Head of caudate nucleus (tissue), 42 donors: ENCODE measurements around the gene RAD51AP1.
"Not testable (repeated sequence)": the region's sequence is repeated elsewhere in the genome, so short reads cannot be mapped to it uniquely, and the experiment has no call there.

Experiments
- DNase-seq, 42 donors: peaks; one replicate each; pipeline versions ENCODE4 v3.0.0 to v3.0.0-alpha.2; 2020 to 2021; ENCODE audit warnings: mixed read lengths in 7 of 42
- intact Hi-C: fragments of 100-400 bp; cut with DNase I; formaldehyde crosslinking; loops from one replicate; pipeline ENCODE4 v1.15.0; 2022

The RAD51AP1 gene, protein sequence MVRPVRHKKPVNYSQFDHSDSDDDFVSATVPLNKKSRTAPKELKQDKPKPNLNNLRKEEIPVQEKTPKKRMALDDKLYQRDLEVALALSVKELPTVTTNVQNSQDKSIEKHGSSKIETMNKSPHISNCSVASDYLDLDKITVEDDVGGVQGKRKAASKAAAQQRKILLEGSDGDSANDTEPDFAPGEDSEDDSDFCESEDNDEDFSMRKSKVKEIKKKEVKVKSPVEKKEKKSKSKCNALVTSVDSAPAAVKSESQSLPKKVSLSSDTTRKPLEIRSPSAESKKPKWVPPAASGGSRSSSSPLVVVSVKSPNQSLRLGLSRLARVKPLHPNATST

DNA sequence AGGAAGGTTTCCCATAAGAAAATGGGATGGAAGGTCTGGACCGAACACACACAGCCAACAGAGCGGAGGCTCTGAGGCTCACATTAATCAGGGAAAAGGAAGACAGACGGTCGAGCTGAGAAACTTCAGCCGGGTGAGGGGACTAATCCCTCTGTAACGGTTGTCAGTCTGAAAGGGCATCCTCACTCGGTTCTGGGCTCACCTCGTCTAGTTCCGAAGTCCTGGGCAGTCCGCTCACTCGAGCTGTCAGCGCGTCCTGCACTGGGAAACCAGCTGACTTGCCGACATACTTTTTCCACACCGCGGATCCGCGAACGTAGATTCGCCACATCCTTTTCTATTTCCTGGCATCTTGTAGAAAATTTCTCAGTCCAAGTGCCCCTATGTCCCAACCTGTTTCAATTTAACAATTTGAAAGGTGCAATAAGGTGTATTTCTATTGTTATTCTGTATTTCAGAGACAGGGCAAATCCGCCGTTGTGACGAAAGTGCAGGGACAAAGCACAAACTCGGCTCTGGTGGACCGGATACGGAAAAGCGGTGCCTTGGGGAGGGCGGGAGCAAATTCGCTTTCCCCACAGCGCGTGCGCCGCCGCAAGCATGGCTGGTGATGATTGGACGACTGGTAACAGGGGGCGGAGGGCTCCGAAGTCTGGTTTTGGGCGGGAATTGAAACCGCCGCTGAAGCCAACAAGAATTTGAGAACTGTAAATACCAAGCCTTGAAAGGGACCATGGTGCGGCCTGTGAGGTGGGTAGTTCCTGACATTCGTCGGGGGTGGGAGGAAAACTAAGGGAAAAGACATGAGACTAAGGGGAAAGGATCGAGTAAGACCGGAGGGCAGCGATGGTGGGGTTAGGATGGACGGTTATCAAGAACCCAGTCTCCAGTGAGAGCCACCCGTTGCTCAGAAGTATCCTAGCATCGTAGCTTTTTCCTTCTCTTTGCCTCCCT is at the start of gene RAD51AP1:
Gene RAD51AP1, plus strand, starts transcription at position 684 of the 954 bp plus-strand sequence. Its CDS starts 50 bp downstream, at position 734.
- intact Hi-C loops = no loop called here
- DNase-seq = peak; percentile 88 to 98 (median 95)

DNA sequence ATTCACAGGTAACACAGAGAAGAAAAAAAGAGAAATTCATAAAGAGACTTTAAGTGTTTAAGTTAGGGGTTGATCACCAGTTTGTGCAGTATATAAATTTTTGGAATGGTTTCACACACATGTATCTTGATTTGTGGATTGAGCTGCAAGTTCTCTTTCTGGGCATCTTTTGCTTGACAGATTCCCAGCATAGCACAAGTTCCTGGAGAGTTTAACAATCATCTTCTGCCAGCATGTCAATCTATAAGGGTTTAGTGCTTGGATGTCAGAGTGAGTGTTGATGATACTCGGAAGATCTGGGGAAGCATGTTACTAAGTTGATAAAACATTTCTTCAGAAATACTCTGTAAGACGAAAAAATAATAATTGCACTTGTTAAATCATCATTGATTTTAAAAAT is 49.1 kb upstream of the RAD51AP1 start:
- no peak for DNase-seq
- intact Hi-C loops = no loop called here

DNA sequence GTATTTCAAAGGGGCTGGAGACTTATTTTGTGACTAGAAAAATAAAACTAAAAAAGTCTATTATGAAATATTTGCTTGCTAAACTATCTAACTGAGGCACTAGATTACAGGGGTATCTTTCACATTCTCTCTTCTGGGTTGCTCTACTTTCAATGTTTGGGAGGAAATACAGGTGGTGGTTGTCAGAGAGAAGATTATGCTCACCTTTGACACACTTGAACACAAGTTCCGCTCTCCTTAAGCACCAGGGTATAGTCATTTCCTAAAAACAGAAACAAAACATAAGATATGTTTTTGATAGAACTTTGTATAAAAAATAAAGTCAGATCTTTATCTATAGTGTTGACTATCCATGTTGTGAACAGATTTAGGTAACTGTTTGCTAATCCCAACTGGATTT is 47.7 kb upstream of the RAD51AP1 start:
- intact Hi-C loops = no loop called here
- DNase-seq = no peak

DNA sequence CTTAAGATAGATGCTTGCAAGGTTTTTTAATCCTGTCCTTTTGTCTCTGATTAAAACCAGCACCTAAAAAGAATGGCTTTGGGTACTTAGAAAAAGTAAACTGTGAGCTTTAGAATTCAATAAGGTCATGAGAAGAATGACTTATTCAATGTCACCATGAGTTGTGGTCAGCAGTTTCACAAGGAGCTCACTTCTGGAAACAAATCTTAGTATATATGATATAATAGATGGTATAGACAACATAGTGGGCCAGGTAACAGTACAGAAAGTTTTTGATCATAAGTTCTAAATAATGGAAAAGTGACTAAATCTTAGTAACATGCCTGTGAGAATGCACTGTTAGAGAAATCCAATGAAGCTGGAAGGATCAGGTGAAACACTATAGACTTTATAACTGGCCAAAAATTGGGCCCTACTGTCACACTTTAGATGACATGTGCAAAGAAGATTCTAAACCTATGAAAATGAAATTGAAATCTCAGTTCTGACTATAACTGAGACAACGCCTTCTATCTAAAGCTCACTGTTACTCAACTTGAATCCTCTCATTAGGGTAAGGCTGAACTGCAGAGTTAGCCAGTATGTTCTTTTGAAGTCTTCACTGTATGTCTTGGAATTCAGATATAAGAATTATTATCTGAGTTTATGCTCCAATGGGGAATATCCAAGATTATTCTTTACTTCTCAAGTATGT is 42.4 kb upstream of the RAD51AP1 start:
- no peak for DNase-seq
- intact Hi-C loops = no loop called here

DNA sequence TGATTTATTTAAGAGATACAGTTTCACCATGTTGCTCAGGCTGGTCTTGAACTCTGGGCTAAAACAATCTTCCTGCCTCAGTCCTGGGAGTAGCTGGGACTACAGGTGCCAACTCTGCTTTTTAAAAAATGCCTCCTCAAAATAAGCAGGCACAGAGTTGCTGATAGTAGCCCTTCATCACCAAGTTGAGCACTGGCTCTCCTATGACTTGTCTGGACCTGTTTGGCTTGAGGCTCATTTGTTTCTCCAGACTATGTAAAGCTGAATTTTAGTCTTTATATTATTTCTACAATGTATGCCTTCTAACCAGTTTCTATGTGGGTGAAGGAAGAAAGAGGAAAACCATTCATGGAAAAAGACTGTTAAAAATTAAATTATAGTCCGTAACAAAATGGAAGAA is 39.5 kb upstream of the RAD51AP1 start:
- DNase-seq = no peak
- intact Hi-C loops = no loop called here

DNA sequence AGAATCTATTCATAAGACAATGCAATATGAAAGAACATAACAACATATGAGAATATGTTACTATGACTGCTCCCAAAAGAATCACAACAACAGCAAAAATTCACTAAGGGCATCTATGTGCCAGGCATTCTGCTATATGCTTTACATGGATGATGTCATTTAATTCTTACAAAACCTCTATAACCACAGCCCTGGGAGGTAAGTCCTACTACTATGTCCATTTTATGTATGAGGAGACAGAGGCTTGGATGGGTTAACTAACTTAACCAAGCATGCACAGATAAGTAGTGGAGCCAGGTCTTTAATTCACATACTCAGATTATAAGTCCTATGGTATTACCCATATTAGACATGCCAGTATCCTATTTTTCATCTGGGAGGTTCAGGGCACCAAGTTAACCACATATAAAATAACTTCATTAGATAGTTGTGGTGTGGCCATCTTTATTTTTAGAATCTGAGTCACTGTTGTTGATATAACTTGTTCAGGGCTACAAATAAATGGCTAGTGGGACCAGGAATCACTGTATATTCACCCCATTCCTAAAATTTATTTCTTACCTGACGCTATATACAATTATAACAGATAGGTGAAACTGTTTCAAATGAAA is 33.2 kb upstream of the RAD51AP1 start:
- no peak for DNase-seq
- intact Hi-C loops = no loop called here

DNA sequence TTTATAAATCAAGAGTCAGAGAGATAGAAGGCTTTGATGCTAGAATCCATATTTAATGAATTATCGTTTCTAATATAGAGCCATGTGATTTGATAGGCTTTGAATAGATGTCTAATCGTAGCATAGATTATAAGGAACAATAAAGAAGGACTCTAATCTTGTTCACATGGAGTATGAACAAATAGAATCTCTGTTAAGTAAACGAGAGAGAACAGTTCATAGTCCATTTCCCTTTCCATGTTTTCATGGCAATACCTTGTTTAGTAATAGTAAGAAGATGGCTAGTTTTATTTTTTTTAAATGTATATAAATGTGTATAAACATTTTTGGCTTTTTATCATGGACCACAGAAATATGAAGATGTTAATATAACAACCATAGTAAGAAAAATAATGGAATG is 32.3 kb upstream of the RAD51AP1 start:
- no peak for DNase-seq
- intact Hi-C loops = no loop called here

DNA sequence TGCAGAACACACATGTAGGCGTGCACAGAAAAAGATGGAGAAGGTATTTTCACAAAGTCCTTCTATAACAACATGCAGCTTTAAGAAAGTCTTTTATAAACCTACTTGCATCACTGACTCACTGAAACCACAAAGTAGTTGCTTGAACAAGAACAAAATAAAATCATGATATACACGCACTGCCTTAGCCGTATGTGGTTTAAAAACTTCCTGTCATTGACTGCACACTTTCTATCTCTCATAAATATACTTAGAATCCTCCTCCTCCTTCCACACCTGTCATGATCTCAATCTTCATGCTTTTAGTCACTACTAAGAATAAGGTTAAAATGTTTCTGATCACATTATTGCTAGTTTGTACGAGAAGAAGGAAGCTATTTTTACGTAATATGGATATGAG is 31.8 kb upstream of the RAD51AP1 start:
- intact Hi-C loops = no loop called here
- peak in 1 of 42 donors; percentile 14 for DNase-seq

DNA sequence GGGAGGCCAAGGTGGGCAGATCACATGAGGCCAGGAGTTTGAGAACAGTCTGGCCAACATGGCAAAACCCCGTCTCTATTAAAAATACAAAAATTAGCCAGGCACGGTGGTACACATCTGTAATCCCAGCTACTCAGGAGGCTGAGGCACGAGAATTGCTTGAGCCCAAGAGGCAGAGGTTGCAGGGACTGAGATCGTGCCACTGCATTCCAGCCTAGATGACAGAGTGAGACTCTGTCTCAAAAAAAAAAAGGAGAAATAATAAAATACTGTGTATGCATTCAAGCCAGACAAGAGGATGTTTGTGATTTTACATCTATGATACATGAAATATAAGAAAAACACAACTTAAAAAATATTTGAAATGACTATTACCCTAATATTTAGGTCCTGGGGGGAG is 30.2 kb upstream of the RAD51AP1 start:
- DNase-seq, intact Hi-C loops: not testable (repeated sequence)

DNA sequence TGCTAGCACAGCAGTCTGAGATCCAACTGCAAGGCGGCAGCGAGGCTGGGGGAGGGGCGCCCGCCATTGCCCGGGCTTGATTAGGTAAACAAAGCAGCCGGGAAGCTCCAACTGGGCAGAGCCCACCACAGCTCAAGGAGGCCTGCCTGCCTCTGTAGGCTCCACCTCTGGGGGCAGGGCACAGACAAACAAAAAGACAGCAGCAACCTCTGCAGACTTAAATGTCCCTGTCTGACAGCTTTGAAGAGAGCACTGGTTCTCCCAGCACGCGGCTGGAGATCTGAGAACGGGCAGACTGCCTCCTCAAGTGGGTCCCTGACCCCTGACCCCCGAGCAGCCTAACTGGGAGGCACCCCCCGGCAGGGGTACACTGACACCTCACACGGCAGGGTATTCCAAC is 29.4 kb upstream of the RAD51AP1 start:
- intact Hi-C loops = not testable (repeated sequence)

DNA sequence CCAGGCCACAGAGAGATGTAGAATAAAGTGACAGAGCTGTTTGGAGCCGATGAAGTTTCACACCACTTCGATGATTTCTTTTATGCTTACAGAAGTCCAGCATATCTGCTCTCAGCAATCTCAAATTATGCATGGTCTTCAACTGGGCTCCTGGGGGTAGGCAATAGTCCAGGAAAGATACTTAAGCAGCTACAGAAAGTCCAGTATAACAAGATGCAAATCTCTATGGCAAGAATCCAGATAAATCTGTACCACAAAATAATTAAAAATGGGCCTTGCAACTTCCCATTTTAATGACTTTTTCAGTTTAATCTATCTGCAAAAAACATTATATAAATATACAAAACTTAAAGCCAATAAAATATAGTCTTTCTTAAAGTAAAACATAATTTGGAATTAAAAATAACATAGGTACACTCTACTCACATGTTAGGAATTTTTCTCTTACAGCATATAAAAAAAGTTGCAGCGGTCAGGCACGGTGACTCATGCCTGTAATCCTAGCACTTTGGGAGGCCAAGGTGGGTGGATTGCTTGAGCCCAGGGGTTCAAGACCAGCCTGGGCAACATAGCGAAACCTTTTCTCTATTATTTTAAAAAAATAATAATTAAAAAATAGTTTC is 20.5 kb upstream of the RAD51AP1 start:
- intact Hi-C loops = no loop called here
- DNase-seq = no peak

More for the DNA sequence above, 29.4 kb upstream of the RAD51AP1 start:
- not testable (repeated sequence) for DNase-seq

DNA sequence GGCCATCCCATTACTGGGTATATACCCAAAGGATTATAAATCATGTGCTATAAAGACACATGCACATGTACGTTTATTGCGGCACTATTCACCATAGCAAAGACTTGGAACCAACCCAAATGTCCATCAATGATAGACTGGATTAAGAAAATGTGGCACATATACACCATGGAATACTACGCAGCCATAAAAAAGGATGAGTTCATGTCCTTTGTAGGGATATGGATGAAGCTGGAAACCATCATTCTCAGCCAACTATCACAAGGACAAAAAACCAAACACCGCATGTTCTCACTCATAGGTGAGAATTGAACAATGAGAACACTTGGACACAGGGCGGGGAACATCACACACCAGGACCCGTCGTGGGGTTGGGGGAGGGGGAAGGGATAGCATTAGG is 15.2 kb upstream of the RAD51AP1 start:
- DNase-seq, intact Hi-C loops: not testable (repeated sequence)

DNA sequence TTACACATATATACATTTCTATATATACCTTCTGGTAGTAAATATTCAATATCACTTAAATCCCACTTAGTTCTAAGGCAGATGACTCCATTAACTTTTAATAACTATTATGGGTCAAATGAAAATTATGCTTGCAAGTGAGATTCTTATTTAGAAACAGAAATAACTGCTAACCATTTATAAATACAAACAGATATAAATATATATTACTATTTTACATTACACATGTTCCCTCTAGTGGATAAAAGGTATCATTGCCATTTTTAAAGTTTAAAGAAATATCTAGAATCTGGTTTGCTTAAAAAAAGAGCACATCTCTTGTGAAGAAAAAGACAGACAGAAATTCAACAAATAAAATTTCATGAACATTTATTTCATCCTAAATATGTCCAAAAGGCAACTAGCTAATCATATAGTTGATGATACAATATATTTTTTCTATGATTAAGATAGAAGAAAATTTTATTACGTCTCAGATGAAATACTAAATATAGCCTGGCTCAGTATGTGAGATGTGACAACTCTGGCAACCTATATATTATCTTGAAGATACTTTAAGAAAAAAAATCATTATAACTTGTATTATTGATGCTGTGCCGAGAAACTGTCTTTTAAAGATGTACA is 11.7 kb upstream of the RAD51AP1 start:
- DNase-seq = no peak

DNA sequence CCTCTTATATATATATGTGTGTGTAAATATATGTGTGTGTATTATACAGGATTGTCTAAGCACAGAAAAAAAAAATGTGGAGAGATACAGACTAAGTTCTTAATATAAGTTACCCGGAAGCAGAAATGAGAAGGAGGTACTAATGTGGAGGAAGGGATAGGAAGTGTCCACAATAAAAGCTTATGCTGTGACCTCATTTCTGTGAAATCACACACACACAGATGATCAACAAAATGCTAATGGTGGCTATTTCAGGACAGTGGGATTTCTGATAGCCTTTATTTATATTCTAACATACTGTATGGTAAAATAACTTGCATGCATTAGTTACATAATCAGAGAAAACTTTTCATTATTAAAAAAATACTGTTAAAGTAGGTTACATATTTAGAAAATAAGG is 8.5 kb upstream of the RAD51AP1 start:
- no peak for DNase-seq
- intact Hi-C loops = no loop called here

More for the DNA sequence above, 11.7 kb upstream of the RAD51AP1 start:
- intact Hi-C loops = no loop called here

DNA sequence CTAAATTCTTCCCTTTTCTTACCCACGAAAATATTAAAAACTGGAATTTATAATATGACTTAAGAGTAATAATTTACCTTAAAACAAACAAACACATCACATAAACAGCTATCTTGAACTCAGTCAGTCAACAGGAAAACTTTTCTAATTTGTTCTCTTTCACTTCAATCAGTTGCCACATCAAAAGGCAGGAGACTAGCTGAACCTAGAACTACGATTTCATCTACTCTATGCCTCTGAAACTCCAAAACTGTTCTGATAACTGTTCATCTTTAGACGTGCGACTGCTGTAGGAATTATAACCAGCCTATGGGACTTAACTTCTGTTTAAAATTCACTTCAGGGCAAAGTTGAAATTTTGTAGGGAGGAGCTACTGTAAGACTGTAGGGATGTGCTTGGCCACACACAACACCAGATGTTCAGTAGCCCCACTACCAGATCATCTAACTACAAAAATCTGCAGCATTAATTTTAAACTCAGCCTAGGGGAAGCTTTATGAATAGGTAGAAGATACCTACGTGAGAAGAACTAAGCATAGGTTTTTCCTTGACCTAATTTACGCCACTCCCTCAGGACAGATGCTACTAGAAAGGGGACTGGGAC is 7.6 kb upstream of the RAD51AP1 start:
- no peak for DNase-seq
- intact Hi-C loops = no loop called here

DNA sequence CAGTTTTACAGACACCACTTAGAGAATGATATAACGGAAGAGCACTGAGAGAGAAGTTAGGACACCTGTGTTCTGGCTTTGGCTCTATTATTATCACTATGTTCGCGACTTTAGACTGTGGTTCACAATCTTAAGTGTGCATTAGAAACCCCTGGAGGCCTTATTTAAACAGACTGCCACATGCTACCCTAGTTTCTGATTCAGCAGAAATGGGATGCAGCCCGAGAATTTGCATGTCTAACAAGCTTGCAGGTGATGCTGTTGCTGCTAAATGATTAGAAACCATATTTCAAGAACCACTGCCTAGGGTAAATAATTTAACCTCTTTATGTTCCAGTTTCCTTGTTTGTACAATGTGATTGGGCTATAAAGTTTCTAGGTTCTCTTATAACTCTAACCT is 3.6 kb upstream of the RAD51AP1 start:
- intact Hi-C loops = no loop called here
- no peak for DNase-seq

DNA sequence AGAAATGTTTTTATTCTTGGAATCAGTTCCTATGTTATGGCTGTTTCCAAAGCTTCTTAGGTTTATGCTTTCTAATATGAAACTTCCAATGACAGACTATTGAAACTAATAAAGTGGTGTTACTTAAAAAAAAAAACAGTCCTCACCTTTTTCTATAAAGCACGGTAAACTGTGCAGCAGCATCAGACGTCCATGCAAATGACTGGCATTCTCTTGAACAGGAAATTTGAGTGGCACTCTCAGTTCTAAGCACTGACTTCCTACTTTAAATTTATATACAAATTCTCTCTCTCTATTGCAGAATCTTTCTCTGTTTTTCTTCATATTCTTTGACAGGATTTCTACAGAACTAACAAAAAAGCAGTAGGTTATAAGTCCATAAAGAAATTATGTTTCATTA is 2.8 kb upstream of the RAD51AP1 start:
- intact Hi-C loops = no loop called here
- no peak for DNase-seq
